Activated naive CD8-positive, alpha-beta T cell treated with anti-CD3 and anti-CD28 coated beads, Interleukin-2, amount 50 U/mL, for 24 hours (primary cell): ENCODE measurements around the gene MARS1.

ENCODE experiments used
- ATAC-seq: fragments of 150-1000 bp; cut with Tn5 transposase; one replicate; pipeline ENCODE4 v1.10.0; 2021
- DNase-seq: peaks from one replicate; pipeline ENCODE4 v3.0.0; 2021
- H3K27ac Mint-ChIP-seq: one replicate; pipeline ENCODE4 v1.8.0; 2021; ENCODE audit warnings: mild to moderate bottlenecking, mixed read lengths
- H3K27me3 Mint-ChIP-seq: one replicate; pipeline ENCODE4 v1.8.0; 2021; ENCODE audit warnings: mixed read lengths
- H3K36me3 Mint-ChIP-seq: one replicate; pipeline ENCODE4 v1.8.0; 2021; ENCODE audit warnings: low read depth, mixed read lengths
- H3K4me1 Mint-ChIP-seq: one replicate; pipeline ENCODE4 v1.8.0; 2021; ENCODE audit warnings: mixed read lengths
- H3K4me3 Mint-ChIP-seq: one replicate; pipeline ENCODE4 v1.8.0; 2021; ENCODE audit warnings: mild to moderate bottlenecking, moderate library complexity, mixed read lengths
- H3K9me3 Mint-ChIP-seq: one replicate; pipeline ENCODE4 v1.8.0; 2021; ENCODE audit warnings: mixed read lengths

Gene MARS1

GRCh38 chr12:57528176-57528575 lies 40.3 kb downstream of the MARS1 start:
- Mint-ChIP-seq H3K9me3 (no peaks in the 10 kb centered on the region), H3K36me3 (peaks cover 25% of the 10 kb centered on the region), H3K4me3 (no peak overlapping the region), H3K27me3 (no peaks in the 10 kb centered on the region), H3K27ac (no peak overlapping the region), H3K4me1 (peaks cover 19% of the 10 kb centered on the region)
- ATAC-seq (no peak), DNase-seq (no peak)

- peak overlapping the region; percentile 18 for H3K27ac Mint-ChIP-seq
- no peaks in the 10 kb centered on the region for H3K9me3 Mint-ChIP-seq
- H3K4me1 Mint-ChIP-seq, result peaks cover 11% of the 10 kb centered on the region
- peaks cover 27% of the 10 kb centered on the region for H3K36me3 Mint-ChIP-seq
- no peak overlapping the region for H3K4me3 Mint-ChIP-seq
- no peak for DNase-seq
- no peak for ATAC-seq
- H3K27me3 Mint-ChIP-seq, result no peaks in the 10 kb centered on the region
Observed at GRCh38 chr12:57528831-57529555, 41.1 kb downstream of the MARS1 start.

GRCh38 chr12:57529831-57530230 lies 42.0 kb downstream of the MARS1 start:
- ATAC-seq (no peak), DNase-seq (no peak)
- H3K36me3 Mint-ChIP-seq, result peaks cover 32% of the 10 kb centered on the region
- H3K9me3 Mint-ChIP-seq, result no peaks in the 10 kb centered on the region
- H3K4me1 Mint-ChIP-seq, result peaks cover 2% of the 10 kb centered on the region
- H3K4me3 Mint-ChIP-seq, result no peak overlapping the region
- no peak overlapping the region for H3K27ac Mint-ChIP-seq
- H3K27me3 Mint-ChIP-seq, result no peaks in the 10 kb centered on the region

- no peak overlapping the region for H3K27ac Mint-ChIP-seq
- H3K9me3 Mint-ChIP-seq, result no peaks in the 10 kb centered on the region
- H3K4me3 Mint-ChIP-seq, result no peak overlapping the region
- no peak for DNase-seq
- H3K4me1 Mint-ChIP-seq, result no peaks in the 10 kb centered on the region
- ATAC-seq, result no peak
- H3K27me3 Mint-ChIP-seq, result no peaks in the 10 kb centered on the region
- peaks cover 30% of the 10 kb centered on the region for H3K36me3 Mint-ChIP-seq
Observed at GRCh38 chr12:57530396-57531142, 42.7 kb downstream of the MARS1 start.

- H3K9me3 Mint-ChIP-seq, result no peaks in the 10 kb centered on the region
- ATAC-seq (no peak), DNase-seq (no peak)
- peaks cover 32% of the 10 kb centered on the region for H3K36me3 Mint-ChIP-seq
- H3K4me3 Mint-ChIP-seq, result no peak overlapping the region
- no peaks in the 10 kb centered on the region for H3K4me1 Mint-ChIP-seq
- H3K27ac Mint-ChIP-seq, result no peak overlapping the region
- H3K27me3 Mint-ChIP-seq, result no peaks in the 10 kb centered on the region
Observed at GRCh38 chr12:57531836-57532235, 44.0 kb downstream of the MARS1 start.

GRCh38 chr12:57533108-57533507 lies 45.2 kb downstream of the MARS1 start:
- Mint-ChIP-seq H3K4me1 (no peaks in the 10 kb centered on the region), H3K4me3 (no peak overlapping the region), H3K27ac (no peak overlapping the region), H3K36me3 (peaks cover 27% of the 10 kb centered on the region), H3K27me3 (no peaks in the 10 kb centered on the region), H3K9me3 (no peaks in the 10 kb centered on the region)
- DNase-seq (no peak), ATAC-seq (no peak)

- Mint-ChIP-seq H3K27ac (no peak overlapping the region), H3K9me3 (no peaks in the 10 kb centered on the region), H3K4me1 (no peaks in the 10 kb centered on the region), H3K36me3 (peaks cover 27% of the 10 kb centered on the region), H3K4me3 (no peak overlapping the region), H3K27me3 (no peaks in the 10 kb centered on the region)
- ATAC-seq, result no peak
- no peak for DNase-seq
Observed at GRCh38 chr12:57534250-57534649, 46.4 kb downstream of the MARS1 start.

- H3K36me3 Mint-ChIP-seq, result peaks cover 24% of the 10 kb centered on the region
- no peaks in the 10 kb centered on the region for H3K9me3 Mint-ChIP-seq
- DNase-seq (no peak), ATAC-seq (no peak)
- no peak overlapping the region for H3K4me3 Mint-ChIP-seq
- H3K27ac Mint-ChIP-seq, result no peak overlapping the region
- no peaks in the 10 kb centered on the region for H3K4me1 Mint-ChIP-seq
- no peaks in the 10 kb centered on the region for H3K27me3 Mint-ChIP-seq
Observed at GRCh38 chr12:57534991-57535543, 47.2 kb downstream of the MARS1 start.

- Mint-ChIP-seq H3K27me3 (no peaks in the 10 kb centered on the region), H3K27ac (no peak overlapping the region), H3K4me3 (no peak overlapping the region), H3K9me3 (no peaks in the 10 kb centered on the region), H3K36me3 (peaks cover 19% of the 10 kb centered on the region), H3K4me1 (no peaks in the 10 kb centered on the region)
- ATAC-seq (no peak), DNase-seq (no peak)
Observed at GRCh38 chr12:57535764-57536596, 48.1 kb downstream of the MARS1 start.

GRCh38 chr12:57536597-57536942 lies 48.7 kb downstream of the MARS1 start:
- peaks cover 19% of the 10 kb centered on the region for H3K36me3 Mint-ChIP-seq
- H3K4me3 Mint-ChIP-seq, result no peak overlapping the region
- DNase-seq, result no peak
- H3K27ac Mint-ChIP-seq, result no peak overlapping the region
- ATAC-seq, result no peak
- no peaks in the 10 kb centered on the region for H3K27me3 Mint-ChIP-seq
- H3K9me3 Mint-ChIP-seq, result no peaks in the 10 kb centered on the region
- H3K4me1 Mint-ChIP-seq, result no peaks in the 10 kb centered on the region

GRCh38 chr12:57539134-57539768 lies 51.4 kb downstream of the MARS1 start:
- H3K4me3 Mint-ChIP-seq, result no peak overlapping the region
- ATAC-seq (no peak), DNase-seq (no peak)
- peaks cover 10% of the 10 kb centered on the region for H3K4me1 Mint-ChIP-seq
- no peaks in the 10 kb centered on the region for H3K9me3 Mint-ChIP-seq
- peaks cover 13% of the 10 kb centered on the region for H3K36me3 Mint-ChIP-seq
- H3K27ac Mint-ChIP-seq, result no peak overlapping the region
- H3K27me3 Mint-ChIP-seq, result no peaks in the 10 kb centered on the region

GRCh38 chr12:57541001-57541400 lies 53.1 kb downstream of the MARS1 start:
- no peaks in the 10 kb centered on the region for H3K27me3 Mint-ChIP-seq
- DNase-seq (no peak), ATAC-seq (no peak)
- H3K27ac Mint-ChIP-seq, result no peak overlapping the region
- H3K4me3 Mint-ChIP-seq, result no peak overlapping the region
- peaks cover 19% of the 10 kb centered on the region for H3K36me3 Mint-ChIP-seq
- no peaks in the 10 kb centered on the region for H3K9me3 Mint-ChIP-seq
- peaks cover 23% of the 10 kb centered on the region for H3K4me1 Mint-ChIP-seq

GRCh38 chr12:57541717-57542116 lies 53.8 kb downstream of the MARS1 start:
- no peak for DNase-seq
- H3K27me3 Mint-ChIP-seq, result no peaks in the 10 kb centered on the region
- H3K36me3 Mint-ChIP-seq, result peaks cover 17% of the 10 kb centered on the region
- H3K4me3 Mint-ChIP-seq, result no peak overlapping the region
- H3K9me3 Mint-ChIP-seq, result no peaks in the 10 kb centered on the region
- H3K27ac Mint-ChIP-seq, result no peak overlapping the region
- no peak for ATAC-seq
- peaks cover 29% of the 10 kb centered on the region for H3K4me1 Mint-ChIP-seq

GRCh38 chr12:57543581-57543980 lies 55.7 kb downstream of the MARS1 start:
- Mint-ChIP-seq H3K36me3 (peaks cover 13% of the 10 kb centered on the region), H3K27me3 (no peaks in the 10 kb centered on the region), H3K4me1 (peaks cover 37% of the 10 kb centered on the region), H3K9me3 (no peaks in the 10 kb centered on the region), H3K27ac (peak overlapping the region; percentile 22), H3K4me3 (no peak overlapping the region)
- no peak for DNase-seq
- ATAC-seq, result no peak
